HG03469 (cell line): Measurements from ENCODE around the gene VIPR2.

Experiments used
- ATAC-seq: cut with Tn5 transposase; IDR thresholded peaks from one replicate; pipeline ENCODE4 v1.9.1; 2021; ENCODE audit warnings: mild to moderate bottlenecking, moderate library complexity, moderate number of reproducible peaks; ENCODE audit not compliant: unreplicated experiment

The VIPR2 gene

DNA sequence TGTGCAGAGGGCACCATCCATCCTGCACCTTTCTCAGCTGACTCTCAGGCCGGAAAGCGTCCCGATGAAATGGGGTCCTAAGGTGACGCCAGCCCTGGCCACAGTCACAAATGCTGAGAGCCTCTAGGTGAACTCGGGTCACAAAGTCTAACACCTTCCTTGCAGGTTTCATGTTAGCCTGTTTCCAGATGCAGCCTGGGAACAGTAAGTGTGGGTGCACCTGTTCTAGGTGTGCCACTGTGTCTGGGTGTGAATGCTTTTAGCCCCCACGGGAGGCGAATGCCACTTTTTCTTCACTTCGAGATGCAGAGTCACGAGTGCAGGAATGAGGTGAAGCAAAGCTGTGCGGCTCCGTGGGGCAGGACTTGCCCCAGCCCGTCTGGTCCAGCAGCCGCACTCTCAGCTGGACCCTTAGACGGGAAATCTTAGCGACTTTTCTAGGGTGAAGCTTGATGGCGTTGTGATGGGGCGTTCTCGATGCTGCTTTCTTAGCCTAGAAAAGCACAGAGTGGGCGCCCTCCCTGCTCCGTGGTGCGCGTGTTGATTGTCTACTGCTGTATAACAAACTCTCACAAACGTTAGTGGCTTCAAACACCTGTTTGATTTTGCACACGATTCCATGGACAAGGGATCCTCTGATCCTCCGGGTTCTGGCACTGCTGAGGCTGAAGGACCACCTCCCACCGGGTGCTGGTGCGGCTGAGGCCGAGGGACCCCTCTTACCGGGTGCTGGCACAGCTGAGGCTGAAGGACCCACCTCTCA, 13.6 kb upstream of the VIPR2 start:
- ATAC-seq, result no peak

DNA sequence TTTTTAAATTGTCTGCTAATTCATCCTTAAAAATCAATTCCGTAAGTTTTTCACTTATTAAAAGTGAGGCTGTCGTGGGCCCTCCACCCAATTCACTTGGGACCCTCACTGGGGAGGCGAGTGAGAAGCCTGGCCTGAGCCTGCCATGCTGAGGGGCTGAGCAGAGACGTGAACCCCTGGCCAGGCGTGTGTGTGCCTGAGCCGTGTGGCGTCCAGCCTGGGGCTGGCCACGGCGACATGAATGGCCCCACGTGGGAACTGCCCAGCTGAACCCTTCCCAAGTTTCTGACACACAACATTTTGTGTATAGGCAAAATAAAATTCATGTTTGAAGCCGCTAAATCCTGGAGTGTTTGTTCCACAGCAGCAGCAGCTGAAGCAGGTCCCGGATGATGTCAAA, 13.0 kb upstream of the VIPR2 start:
- no peak for ATAC-seq

DNA sequence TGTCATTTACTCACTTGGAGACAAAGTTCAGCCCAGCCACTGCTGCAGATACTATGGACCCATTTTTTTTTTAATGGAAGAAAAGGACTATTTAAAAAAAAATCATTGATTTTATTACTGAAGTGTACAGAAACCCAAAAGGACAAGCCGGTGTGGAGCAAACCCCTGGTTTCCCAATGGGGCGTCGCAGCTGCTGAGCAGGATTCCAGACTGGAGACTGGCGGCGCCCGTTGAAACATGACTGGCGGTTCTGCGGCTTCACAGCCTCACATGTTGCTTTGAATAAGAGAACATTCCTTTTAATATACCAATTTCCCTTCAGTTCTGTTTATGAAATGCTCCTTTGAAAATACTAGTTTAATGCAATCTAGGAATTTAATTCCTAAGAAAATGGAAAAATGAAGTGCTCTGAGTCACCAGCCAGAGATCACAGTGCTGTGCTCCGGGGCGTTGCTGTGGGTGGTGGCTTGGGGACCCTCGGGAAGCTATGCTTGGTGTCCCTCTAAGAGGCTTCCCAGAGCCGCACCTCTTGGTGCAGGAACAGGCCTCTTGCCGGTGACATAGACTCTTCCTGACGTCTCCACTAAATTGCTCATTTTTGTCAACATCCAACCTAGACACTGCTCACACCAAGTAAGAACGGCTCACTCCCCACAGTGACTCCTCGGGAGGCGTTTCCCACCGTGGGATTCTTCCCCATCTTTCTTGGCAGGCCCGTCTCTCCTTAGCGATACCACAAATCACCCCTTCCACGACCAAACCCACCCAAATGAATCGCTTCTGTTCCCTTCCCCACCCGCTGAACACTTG, 12.0 kb upstream of the VIPR2 start:
- no peak for ATAC-seq

DNA sequence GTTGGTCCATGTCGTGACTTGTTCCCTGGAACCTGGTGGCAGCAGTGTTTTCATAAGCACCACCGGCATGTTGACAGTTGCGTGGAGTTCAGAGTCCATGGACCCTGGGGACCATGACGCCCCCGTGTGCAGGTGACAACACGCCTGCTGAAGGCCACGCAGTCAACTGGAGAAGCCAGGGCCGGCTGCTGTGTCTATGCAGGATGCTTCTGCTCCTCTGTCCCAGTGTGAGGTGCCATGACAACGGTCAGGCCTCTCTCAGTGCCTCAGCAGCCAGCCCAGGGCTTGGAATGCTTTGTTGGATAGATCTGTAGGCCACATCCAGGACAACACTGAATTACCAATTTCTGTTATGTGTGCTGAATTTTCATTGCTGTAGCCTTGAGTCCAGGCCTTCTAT, 10.7 kb upstream of the VIPR2 start:
- no peak for ATAC-seq

GRCh38 chr7:159154243-159154642, 9.6 kb upstream of the VIPR2 start:
- no peak for ATAC-seq

GRCh38 chr7:159153511-159153910, 8.8 kb upstream of the VIPR2 start:
- ATAC-seq, result no peak

DNA sequence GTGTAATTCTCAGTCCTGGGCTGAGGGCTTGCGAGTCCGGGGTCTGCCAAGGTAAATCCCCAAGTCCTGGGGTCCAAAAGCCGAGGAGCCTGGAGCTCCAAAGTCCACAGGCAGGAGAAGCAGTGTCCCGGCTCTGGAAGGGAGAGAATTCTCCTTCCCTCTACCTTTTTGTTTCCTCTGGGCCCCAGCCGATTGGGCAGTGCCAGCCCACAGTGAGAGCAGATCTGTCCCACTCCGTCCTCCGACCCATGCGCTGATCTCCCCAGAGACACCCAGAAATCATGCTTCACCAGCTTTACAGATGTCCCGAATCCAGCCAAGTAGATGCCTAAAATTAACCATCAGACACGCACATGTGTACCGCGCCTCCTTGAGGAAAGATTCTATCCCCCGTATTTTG, 8.1 kb upstream of the VIPR2 start:
- no peak for ATAC-seq

DNA sequence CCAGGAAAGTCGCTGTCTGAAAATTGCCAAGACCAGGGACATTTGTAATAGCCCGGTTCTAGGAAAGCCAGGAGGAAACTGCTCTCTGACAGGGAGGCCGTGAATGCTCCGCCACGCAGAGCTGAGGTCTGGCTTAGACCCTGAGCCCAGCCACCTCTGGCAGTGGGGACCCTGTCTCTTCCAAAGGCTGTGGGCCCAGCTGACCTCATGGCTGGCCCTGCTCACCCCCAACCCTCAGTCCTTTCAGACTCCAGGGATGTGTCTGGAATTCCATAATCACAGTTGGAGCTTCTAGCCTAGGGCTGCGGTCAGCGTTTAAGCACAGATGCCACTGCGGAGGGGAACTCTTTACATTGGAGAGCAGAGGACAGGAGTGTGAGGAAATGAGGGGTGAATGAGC, 6.6 kb upstream of the VIPR2 start:
- no peak for ATAC-seq

DNA sequence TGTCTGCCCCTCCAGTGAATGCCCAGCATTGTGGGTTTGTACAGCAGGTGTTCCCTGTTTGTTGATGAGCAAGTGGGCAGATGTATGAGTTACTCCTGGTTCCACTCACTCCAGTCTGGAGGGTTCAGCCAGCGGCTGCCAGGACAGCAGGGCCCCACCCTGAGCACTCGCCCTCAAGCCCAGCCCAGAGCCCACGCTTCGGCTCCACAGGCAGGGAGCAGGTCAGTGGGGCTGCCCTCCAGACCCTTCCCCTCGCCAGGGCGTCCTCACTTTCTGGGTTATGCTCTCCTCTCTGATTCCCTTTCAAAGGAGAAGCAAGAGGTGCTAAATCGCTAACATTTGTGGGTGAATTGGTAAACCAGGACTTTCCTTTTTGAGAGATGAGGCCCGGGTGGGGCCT, 4.8 kb upstream of the VIPR2 start:
- no peak for ATAC-seq

GRCh38 chr7:159148430-159149395, 4.0 kb upstream of the VIPR2 start:
- no peak for ATAC-seq

DNA sequence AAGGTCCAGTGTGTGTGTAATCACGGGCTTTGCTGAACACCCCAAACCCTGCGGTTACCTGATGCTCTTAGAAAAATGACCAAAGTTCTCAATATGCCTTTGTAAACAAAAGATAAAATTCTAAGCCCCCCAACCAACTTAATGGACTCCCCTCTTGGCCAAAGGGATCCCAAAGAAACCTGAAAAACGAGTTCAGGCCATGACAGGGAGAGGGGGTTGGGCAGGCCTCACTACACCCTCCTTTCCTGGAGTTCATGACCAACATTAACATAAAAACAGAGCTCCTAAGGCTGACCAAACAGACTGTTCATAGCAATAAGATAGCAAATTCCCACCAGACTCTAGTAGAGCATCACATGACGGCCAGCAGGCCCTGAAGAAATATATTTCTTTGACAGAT, 3.0 kb upstream of the VIPR2 start:
- no peak for ATAC-seq

DNA sequence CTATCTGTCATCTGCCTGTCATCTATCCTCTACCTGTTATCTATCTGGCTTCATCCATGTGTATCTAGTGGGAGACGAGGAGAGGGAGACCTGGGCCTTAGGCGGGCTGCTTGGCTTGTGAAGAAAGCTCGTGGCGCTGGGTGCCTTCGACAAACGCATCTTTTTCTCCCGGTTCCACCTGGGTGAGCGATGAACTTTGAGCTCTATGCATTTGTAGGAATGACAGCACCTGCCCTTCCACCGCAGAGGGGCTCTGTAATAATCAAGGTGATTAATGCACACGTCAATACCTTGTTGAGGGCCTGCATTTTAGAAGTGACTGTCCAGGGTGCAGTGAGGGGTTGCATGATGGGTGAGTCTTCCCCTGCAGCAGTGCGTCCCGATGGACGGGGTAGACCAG, 2.6 kb upstream of the VIPR2 start:
- no peak for ATAC-seq

GRCh38 chr7:159146084-159146858, 1.6 kb upstream of the VIPR2 start:
- no peak for ATAC-seq

DNA sequence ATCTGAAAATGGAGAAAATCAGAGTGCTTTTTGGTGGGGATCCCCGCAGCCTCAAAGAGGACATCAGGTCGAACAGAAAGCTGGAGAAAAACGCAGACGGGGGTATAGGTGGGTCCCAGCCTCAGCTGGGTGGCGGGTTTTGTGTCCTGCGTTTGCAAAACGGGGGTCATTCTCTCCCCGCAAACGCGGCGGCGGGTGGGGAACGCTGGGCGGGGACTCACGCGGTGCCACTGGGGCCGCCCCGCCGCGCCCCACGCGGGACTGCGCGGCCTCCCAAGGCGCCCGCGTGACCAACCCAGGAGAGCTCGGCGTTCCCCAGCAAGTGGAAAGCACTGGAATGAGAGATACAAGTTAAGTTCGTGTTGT, 806 bp upstream of the VIPR2 start:
- ATAC-seq, result no peak

DNA sequence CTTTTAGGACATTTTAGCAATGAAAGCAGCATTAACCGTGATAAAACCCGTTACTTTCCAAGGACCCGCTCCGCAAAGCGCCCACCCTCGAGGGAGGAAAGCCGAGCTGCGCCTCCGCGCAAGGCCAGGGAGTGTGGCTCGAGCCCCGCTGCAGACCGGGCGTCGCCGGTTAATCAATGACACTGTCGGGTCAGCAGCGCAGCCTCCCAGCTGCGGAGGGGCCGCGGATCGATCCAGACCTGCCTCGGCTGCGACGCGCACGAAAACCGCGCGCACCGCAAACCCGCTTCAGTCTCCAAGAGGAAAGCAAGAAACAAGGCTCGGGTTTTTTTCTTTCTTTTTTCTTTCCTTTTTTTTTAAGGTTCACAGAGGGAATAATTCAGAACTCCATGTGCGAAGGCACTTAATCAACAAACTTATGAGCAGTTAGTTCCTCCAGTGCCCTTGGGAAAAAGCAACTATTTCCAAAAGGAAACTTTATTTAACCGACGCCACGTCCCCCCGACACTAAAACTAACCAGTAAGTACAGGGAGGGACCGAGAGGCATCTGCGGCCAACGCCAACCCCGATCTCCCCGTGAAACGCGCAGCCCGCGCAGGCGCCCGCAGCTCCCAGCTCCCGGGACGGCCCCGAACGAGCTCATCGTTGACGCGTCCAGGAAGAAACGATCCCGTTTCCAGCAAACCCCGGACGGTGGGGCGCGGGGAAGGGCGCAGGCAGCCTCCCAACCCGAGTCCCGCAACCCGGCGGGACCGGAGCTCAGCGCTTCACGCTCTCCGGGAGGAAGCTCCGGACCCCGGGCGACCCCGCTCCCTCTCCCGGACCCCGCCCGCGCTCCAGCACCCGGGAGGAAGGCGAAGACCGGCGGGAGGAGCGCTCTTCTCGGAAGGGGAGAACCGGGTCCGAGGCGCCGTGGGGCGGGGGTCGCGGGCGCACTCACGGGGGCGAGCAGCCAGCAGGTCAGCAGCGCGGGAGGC, 598 bp downstream of the VIPR2 start:
- no peak for ATAC-seq

- no peak for ATAC-seq
Observed at GRCh38 chr7:159142730-159143129, 1.9 kb downstream of the VIPR2 start.

DNA sequence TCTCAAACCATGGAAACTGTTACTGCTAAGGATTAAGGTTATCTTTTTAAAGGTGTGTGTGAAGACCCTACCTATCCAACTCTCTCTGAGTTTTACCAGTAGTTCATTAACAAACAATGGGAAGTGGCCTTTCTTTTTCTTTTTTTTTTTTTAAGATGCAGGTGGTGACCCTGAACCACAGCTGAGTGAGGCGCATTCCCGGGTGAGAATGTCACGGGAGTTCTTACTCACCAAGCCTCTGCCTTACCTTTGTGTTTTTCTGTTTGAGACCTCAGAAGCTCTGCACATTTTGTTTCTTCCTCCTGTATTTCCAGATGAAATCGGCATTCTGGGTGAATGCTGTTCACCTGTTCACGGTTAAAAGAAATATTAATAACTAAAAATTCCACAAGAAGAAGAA, 2.5 kb downstream of the VIPR2 start:
- no peak for ATAC-seq

- ATAC-seq, result no peak
Observed at GRCh38 chr7:159141660-159142059, 3.0 kb downstream of the VIPR2 start.

- ATAC-seq, result no peak
Observed at GRCh38 chr7:159141167-159141566, 3.5 kb downstream of the VIPR2 start.
